NCI-H82 (cell line): ENCODE results near the gene KAT8.
A peak's percentile ranks its signal among the peaks of the same experiment; 100 is the strongest.
"Not testable (repeated sequence)": the region's sequence is repeated elsewhere in the genome, so short reads cannot be mapped to it uniquely, and the experiment has no call there.

Experiments used
- DNase-seq: peaks from one replicate; lab custom pipeline; 2025; lab: John Stamatoyannopoulos, UW

KAT8 gene

GRCh38 chr16:31131841-31132271 is 14.4 kb downstream of the KAT8 start:
- no peak for DNase-seq

DNA sequence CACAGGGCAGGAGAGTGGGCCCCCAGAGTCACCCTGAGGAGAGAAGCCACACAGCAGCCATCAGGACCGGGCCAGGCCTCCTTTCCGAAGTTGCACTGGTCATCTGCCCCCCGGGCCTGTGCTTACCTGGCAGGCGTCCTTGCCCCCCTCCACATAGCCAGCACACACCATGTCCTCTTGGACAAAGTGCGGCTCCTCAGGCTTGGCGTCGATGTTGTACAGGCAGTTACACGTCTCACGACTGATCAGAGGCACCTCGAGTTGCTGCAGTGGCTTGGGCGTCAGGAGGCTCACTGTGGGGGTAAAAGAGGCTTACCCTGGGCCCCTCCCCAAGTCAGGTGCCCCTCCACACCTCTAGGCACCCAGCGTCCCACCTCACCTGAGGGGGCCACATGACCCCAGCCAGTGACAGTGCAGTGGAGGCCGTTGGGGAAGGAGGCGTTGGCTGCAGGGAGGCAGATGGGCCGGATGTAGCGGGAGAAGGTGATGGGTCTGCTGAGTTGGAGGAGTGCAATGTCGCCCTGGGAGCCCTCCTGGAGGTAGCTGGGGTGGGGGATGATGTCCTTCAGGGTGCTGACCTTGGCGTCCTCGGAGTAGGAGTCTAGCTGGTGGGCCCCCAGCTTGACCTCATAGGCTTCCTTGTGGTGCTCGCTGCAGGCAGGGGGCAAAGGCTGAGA is 15.0 kb downstream of the KAT8 start:
- DNase-seq, result no peak

GRCh38 chr16:31133046-31133501 is 15.6 kb downstream of the KAT8 start:
- no peak for DNase-seq

DNA sequence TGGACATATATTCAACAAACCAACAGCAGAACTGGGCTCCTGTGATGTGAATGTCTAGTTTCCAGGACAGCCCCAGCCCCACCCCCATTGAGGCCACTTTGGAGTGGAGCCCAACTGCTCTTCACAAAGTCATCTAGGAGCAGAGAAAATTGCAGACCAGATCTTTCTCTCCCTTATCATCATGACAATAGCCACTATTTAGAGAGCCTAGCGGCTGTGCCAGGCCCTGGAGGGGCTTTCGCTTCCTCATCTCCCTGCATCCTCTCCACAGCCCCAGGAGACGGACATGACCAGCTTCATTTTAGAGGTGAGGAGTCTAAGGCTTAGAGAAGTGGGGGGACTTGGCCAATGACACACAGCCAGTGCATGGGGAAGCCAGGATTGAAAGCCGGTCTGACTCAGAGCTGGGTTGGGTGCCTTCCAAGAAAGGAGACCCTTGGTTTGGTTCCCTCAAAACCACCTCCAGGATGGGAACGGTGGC is 16.7 kb downstream of the KAT8 start:
- no peak for DNase-seq

- peak; percentile 87 for DNase-seq
Observed at GRCh38 chr16:31134625-31135534, 17.4 kb downstream of the KAT8 start.

GRCh38 chr16:31135535-31136286 is 18.2 kb downstream of the KAT8 start, which contains the start of gene PRSS8:
PRSS8 (minus strand) TSS chr16:31135727; CDS start chr16:31135498, 229 bp downstream.
- DNase-seq, result peak; percentile 14

- no peak for DNase-seq
Observed at GRCh38 chr16:31136287-31136662, 18.8 kb downstream of the KAT8 start.

DNA sequence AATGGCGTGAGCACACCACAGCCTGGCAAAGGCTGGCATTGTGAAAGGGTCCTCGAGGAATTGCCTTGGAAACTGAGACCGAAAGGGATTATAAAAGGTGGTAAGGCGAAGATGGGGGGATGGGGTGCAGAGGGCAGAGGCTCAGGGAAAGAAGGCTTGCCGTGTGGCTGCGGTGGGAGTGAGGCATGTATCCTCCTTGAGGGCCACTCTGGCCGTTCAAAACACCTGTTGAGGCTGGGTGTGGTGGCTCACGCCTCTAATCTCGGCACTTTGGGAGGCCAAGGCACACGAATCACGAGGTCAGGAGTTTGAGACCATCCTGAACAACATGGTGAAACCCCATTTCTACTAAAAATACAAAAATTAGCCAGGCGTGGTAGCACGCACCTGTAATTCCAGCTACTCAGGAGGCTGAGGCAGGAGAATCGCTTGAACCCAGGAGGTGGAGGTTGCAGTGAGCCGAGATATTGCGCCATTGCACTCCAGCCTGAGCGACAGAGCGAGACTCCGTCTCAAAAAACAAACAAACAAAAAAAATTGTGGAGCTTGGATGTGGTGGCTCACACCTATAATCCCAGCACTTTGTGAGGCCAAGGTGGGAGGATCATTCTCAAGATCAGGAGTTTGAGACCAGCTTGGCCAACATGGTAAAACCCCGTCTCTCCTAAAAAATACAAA is 19.5 kb downstream of the KAT8 start:
- not testable (repeated sequence) for DNase-seq

- DNase-seq, result no peak
Observed at GRCh38 chr16:31138621-31139578, 21.4 kb downstream of the KAT8 start.

DNA sequence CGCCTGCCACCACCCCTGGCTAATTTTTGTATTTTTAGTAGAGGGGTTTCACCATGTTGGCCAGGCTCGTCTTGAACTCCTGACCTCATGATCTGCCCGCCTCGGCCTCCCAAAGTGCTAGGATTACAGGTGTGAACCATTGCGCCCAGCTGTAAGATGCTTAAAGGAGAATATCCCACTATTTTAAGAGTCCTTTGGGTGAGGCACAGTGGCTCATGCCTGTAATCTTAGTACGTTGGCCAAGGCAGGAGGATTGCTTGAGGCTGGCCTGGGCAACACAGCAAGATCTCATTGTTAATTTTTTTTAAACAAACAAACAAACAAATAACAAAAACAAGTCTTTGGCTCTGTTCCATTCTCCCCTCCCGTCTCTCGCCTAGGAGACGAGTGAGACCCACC is 23.6 kb downstream of the KAT8 start:
- DNase-seq, result not testable (repeated sequence)

DNA sequence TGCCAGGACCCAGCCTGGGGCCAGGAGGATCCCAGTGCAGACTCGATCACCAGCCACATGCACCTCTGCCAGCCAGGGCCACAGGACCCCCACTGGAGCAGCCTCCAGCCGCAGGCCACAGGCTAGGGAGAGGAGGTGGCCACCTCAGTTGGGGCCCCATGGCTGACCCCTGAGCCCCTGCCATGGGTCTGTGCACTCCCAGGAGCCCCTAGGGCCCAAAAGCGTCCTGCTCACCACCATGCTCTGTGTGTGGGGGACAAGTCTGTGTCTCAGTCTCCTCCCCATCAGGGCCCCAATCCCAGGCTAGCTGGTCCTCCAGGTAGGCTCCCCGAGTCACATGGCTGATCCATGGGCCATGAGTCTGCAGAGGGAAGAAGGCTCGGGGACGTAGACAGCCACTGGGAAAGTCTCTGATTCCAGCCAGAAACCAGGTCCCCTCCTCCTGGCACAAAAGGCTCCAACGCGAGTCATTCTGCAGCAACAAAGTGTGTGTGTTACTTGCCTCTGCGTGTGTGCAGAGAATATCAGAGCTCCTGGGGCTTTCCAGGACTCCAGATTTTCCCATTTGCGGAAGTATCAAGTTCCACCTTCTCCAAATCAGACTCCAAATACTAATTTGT is 24.1 kb downstream of the KAT8 start:
- DNase-seq, result no peak

GRCh38 chr16:31142109-31143010 is 24.9 kb downstream of the KAT8 start:
- DNase-seq, result peak; percentile 99

DNA sequence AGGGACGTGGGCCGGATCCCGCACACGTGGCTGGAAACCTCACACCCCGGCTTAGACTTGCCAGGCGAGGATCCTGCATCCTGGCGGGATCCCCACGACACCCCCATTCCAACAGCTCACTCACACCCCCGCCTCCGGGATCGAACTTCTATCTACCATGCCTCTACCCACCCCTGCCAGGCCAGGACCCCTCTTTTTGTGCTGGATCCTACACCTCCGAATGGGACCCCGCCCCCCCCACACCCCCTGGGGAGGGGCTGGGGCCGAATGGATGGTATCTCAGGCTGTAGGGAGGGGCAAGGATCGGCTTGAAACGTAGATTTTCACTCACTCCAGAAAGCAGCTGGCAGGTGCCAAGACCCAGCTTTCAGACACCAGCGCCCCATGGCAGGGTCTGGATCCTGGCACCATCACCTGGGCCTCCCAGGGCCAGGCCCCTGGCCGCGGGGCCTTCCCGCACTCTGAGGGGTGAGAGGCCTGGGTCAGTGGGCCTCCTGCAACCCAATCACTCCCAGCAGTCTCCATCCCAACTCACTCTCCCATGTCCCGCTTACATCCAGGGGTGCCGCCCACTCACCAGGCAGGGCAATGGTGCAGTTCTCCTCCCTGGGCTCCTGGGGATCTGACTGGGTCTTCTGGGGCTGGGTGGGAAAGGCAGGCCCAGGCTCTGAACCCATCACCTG is 25.7 kb downstream of the KAT8 start:
- no peak for DNase-seq

DNA sequence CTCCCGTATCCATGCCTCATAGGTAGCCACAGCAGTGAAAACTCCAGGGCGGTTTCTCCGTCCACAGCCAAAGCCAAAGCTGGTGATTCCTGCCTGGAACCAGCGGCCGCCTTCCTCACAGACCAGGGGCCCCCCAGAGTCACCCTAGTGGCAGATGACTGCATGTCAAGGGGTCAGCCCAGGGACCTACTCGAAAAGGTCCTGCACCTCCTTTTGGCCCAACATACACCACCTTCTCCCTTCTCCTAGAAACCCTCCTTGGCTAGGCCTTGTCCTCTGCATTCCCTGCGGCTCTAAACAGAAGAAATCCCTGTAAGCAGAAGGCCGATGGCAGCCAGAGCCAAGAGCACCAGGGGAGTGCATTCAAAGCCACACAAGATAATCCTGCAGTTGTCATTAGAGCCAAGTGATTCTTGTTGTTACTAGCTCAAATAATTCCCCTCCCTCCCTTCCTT is 26.3 kb downstream of the KAT8 start:
- peak; percentile 14 for DNase-seq

DNA sequence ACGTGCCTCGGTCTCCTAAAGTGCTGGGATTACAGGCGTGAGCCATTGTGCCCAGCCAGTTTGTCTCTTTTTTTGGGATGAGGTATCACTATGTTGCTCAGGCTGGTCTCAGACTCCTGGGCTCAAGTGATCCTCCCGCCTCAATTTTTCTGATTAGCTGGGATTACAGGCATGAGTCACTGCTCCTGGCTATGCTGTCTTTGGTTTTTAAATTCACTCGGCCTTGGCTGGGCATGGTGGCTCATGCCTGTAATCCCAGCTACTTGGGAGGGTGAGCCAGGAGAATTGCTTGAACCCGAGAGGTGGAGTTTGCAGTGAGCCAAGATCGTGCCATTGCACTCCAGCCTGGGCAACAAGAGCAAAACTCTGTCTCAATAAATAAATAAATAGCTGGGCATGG is 27.0 kb downstream of the KAT8 start:
- peak; percentile 37 for DNase-seq

DNA sequence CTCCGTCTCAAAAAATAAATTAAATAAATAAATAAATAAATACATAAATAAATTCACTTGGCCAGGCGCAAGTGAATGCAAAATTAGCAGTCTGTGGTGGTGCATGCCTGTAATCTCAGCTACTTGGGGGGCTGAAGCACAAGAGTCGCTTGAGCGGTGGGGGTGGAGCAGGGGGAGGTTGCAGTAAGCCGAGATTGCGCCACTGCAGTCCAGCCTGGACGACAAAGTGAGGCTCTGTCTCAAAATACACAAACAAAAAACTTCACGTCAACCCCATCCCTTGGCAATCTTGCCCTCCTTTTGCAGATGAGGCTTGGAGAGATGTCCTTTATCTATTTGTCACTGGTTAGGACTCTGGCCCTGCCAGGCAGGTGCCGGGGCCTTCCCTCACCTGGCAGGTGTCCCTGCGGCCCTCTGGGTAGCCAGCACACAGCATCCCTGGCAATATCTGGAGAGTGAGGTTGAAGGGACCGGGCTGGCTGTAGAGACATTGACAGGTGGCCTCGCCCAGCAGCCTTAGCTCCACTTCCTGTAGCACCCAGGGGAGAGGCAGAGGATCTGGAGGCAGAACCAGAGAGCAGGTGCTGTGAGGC is 28.0 kb downstream of the KAT8 start:
- no peak for DNase-seq

- no peak for DNase-seq
Observed at GRCh38 chr16:31147574-31147973, 30.1 kb downstream of the KAT8 start.

GRCh38 chr16:31148281-31148728 is 30.8 kb downstream of the KAT8 start:
- DNase-seq, result peak; percentile 36
